OCI-LY3 (cell line): ENCODE data around the gene ANXA5.

ENCODE experiments used
- H2AFZ ChIP-seq: fragments of 200-600, 300-600 bp; shearing (Covaris generic); 2 replicates; pipeline ENCODE4 v1.6.0; 2014; ENCODE audit warnings: antibody characterized with exemption, low read depth, low read length
- H3K27ac ChIP-seq: fragments of 200-600, 300-600 bp; sonication (generic); 2 replicates; pipeline ENCODE4 v1.5.1; 2014; ENCODE audit warnings: mild to moderate bottlenecking, low read length, moderate library complexity, mixed read lengths
- H3K27me3 ChIP-seq: fragments of 200-600, 300-600 bp; sonication (generic); 2 replicates; pipeline ENCODE4 v1.6.1; 2014; ENCODE audit warnings: low read depth, low read length, mixed read lengths
- H3K36me3 ChIP-seq: fragments of 200-600, 300-600 bp; sonication (generic); replicated peaks from 2 replicates; pipeline ENCODE3; 2014; ENCODE audit warnings: low read depth, low read length, mixed read lengths
- H3K4me1 ChIP-seq: fragments of 300-600, 200-600 bp; sonication (generic); 2 replicates; pipeline ENCODE4 v1.6.1; 2014; ENCODE audit warnings: low read length, mixed read lengths
- H3K4me2 ChIP-seq: fragments of 200-600, 300-600 bp; sonication (generic); 2 replicates; pipeline ENCODE4 v1.6.1; 2014; ENCODE audit warnings: low read length, mixed read lengths
- H3K4me3 ChIP-seq: fragments of 300-600, 200-600 bp; sonication (generic); 2 replicates; pipeline ENCODE4 v1.5.1; 2014; ENCODE audit warnings: antibody characterized with exemption, mild to moderate bottlenecking, low read length, moderate library complexity
- H3K79me2 ChIP-seq: fragments of 300-600, 200-600 bp; shearing (Covaris generic); 2 replicates; pipeline ENCODE4 v1.6.1; 2014; ENCODE audit warnings: mild to moderate bottlenecking, low read length, mixed read lengths
- H3K9ac ChIP-seq: fragments of 300-600, 200-600 bp; shearing (Covaris generic); 2 replicates; pipeline ENCODE4 v1.6.0; 2014; ENCODE audit warnings: mild to moderate bottlenecking, low read length, moderate library complexity
- H3K9me3 ChIP-seq: fragments of 200-600, 300-600 bp; shearing (Covaris generic); 2 replicates; pipeline ENCODE4 v1.6.1; 2014; ENCODE audit warnings: low read length, mixed read lengths; ENCODE audit not compliant: insufficient read depth
- H4K20me1 ChIP-seq: fragments of 200-600, 300-600 bp; sonication (generic); 2 replicates; pipeline ENCODE4 v1.6.1; 2016; ENCODE audit warnings: low read length, mixed read lengths; ENCODE audit not compliant: insufficient read depth
- EZH2phosphoT487 ChIP-seq: fragments of 200-600 bp; shearing (Covaris generic); IDR thresholded peaks from 2 replicates; pipeline ENCODE4 v1.6.1; 2018; ENCODE audit warnings: antibody characterized with exemption, mixed run types, low read depth
- TF ChIP-seq, protein P1 (sequence below): fragments of 200-600, 300-600 bp; sonication (generic); IDR thresholded peaks from 2 replicates; pipeline ENCODE4 v1.5.1; 2014; ENCODE audit warnings: antibody characterized with exemption, low read length, low read depth

Gene ANXA5

GRCh38 chr4:121693886-121694285, 2.9 kb downstream of the ANXA5 start:
- H3K9ac ChIP-seq: no peak overlapping the region
- H2AFZ ChIP-seq: no peak overlapping the region
- H4K20me1 ChIP-seq: peaks cover 48% of the 10 kb centered on the region
- H3K36me3 ChIP-seq: peaks cover 33% of the 10 kb centered on the region
- H3K9me3 ChIP-seq: no peaks in the 10 kb centered on the region
- H3K4me3 ChIP-seq: no peak overlapping the region
- H3K4me2 ChIP-seq: no peak overlapping the region
- peaks cover 22% of the 10 kb centered on the region for H3K4me1 ChIP-seq
- no peak for TF ChIP-seq EZH2phosphoT487
- TF ChIP-seq, protein P1, sequence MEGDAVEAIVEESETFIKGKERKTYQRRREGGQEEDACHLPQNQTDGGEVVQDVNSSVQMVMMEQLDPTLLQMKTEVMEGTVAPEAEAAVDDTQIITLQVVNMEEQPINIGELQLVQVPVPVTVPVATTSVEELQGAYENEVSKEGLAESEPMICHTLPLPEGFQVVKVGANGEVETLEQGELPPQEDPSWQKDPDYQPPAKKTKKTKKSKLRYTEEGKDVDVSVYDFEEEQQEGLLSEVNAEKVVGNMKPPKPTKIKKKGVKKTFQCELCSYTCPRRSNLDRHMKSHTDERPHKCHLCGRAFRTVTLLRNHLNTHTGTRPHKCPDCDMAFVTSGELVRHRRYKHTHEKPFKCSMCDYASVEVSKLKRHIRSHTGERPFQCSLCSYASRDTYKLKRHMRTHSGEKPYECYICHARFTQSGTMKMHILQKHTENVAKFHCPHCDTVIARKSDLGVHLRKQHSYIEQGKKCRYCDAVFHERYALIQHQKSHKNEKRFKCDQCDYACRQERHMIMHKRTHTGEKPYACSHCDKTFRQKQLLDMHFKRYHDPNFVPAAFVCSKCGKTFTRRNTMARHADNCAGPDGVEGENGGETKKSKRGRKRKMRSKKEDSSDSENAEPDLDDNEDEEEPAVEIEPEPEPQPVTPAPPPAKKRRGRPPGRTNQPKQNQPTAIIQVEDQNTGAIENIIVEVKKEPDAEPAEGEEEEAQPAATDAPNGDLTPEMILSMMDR: no peak
- H3K27ac ChIP-seq: no peak overlapping the region
- peaks cover 65% of the 10 kb centered on the region for H3K79me2 ChIP-seq
- peaks cover 4% of the 10 kb centered on the region; the same call in 1 of the 2 replicates for H3K27me3 ChIP-seq

GRCh38 chr4:121693450-121693849, 3.3 kb downstream of the ANXA5 start:
- Histone ChIP-seq H3K4me1 (peaks cover 22% of the 10 kb centered on the region), H3K27me3 (peaks cover 4% of the 10 kb centered on the region; the same call in 1 of the 2 replicates), H3K4me2 (no peak overlapping the region), H3K4me3 (no peak overlapping the region), H4K20me1 (peaks cover 53% of the 10 kb centered on the region), H3K9ac (no peak overlapping the region), H3K27ac (no peak overlapping the region), H3K9me3 (no peaks in the 10 kb centered on the region), H3K79me2 (peaks cover 69% of the 10 kb centered on the region), H3K36me3 (peaks cover 34% of the 10 kb centered on the region), H2AFZ (no peak overlapping the region)
- no peak for TF ChIP-seq EZH2phosphoT487
- TF ChIP-seq, protein P1: no peak

DNA sequence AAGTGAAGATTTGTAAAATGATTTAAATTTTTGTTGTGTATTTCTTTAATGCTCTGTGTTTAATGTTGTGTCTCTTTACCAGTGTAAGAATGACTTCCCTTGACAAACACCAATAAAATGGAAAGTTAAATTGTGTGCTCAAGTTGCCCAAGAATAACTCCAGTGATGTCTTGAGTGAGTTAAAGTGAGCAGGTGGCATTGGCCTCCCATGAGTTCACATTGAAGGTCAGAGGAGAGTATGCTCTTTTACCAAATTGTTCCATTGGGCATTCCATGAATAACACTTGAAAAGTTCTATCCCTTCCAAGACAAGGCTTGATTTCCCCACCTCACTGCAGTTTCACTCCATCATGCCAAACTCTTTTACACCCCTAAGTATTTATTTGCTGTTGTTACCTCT, 4.5 kb downstream of the ANXA5 start:
- H3K4me1 ChIP-seq: peaks cover 12% of the 10 kb centered on the region
- no peak overlapping the region for H3K27ac ChIP-seq
- H3K9ac ChIP-seq: no peak overlapping the region
- H3K79me2 ChIP-seq: peaks cover 81% of the 10 kb centered on the region
- H2AFZ ChIP-seq: no peak overlapping the region
- H3K9me3 ChIP-seq: no peaks in the 10 kb centered on the region
- H3K27me3 ChIP-seq: no peaks in the 10 kb centered on the region
- H3K36me3 ChIP-seq: peaks cover 43% of the 10 kb centered on the region
- H4K20me1 ChIP-seq: peaks cover 65% of the 10 kb centered on the region
- no peak overlapping the region for H3K4me3 ChIP-seq
- no peak for TF ChIP-seq EZH2phosphoT487
- TF ChIP-seq, protein P1: no peak
- H3K4me2 ChIP-seq: no peak overlapping the region

GRCh38 chr4:121690001-121690400, 6.8 kb downstream of the ANXA5 start:
- no peak overlapping the region for H3K9ac ChIP-seq
- H3K4me3 ChIP-seq: no peak overlapping the region
- H3K27me3 ChIP-seq: no peaks in the 10 kb centered on the region
- H2AFZ ChIP-seq: no peak overlapping the region
- H3K4me1 ChIP-seq: peaks cover 5% of the 10 kb centered on the region
- TF ChIP-seq, protein P1: no peak
- no peak for TF ChIP-seq EZH2phosphoT487
- H3K79me2 ChIP-seq: peaks cover 73% of the 10 kb centered on the region
- H3K36me3 ChIP-seq: peaks cover 47% of the 10 kb centered on the region
- H4K20me1 ChIP-seq: peaks cover 76% of the 10 kb centered on the region
- no peak overlapping the region for H3K27ac ChIP-seq
- H3K9me3 ChIP-seq: no peaks in the 10 kb centered on the region
- H3K4me2 ChIP-seq: no peak overlapping the region
